Trophoblast cell (in vitro differentiated cells and primary cell): ENCODE results near the gene HOXA4.

Experiments used
- DNase-seq, 2 donors: peaks; one replicate each; pipeline ENCODE4 v3.0.0-alpha.2; 2016
- H2AFZ ChIP-seq: 2 replicates; pipeline ENCODE4 v1.6.1; 2013; ENCODE audit warnings: low read length, moderate library complexity, mild to moderate bottlenecking; ENCODE audit not compliant: insufficient read depth, poor library complexity
- H2AK5ac ChIP-seq: 2 replicates; pipeline ENCODE4 v1.6.1; 2013; ENCODE audit warnings: mild to moderate bottlenecking, low read length
- H2BK120ac ChIP-seq: 2 replicates; pipeline ENCODE4 v1.6.1; 2013; ENCODE audit warnings: low read length, mild to moderate bottlenecking, moderate library complexity; ENCODE audit not compliant: insufficient read depth, poor library complexity
- H2BK12ac ChIP-seq: 2 replicates; pipeline ENCODE4 v1.6.1; 2013; ENCODE audit warnings: mild to moderate bottlenecking, low read length, moderate library complexity
- H2BK5ac ChIP-seq: 2 replicates; pipeline ENCODE4 v1.6.1; 2013; ENCODE audit warnings: low read length, low read depth, moderate library complexity, mild to moderate bottlenecking; ENCODE audit not compliant: poor library complexity
- H3K14ac ChIP-seq: 2 replicates; pipeline ENCODE4 v1.6.1; 2013; ENCODE audit warnings: mild to moderate bottlenecking, low read length
- H3K18ac ChIP-seq: 2 replicates; pipeline ENCODE4 v1.6.1; 2013; ENCODE audit warnings: mild to moderate bottlenecking, low read length
- H3K23ac ChIP-seq: 2 replicates; pipeline ENCODE4 v1.6.1; 2013; ENCODE audit warnings: low read length
- H3K27ac ChIP-seq: 2 replicates; pipeline ENCODE4 v1.5.1; 2013; ENCODE audit warnings: low read depth, mild to moderate bottlenecking, inconsistent platforms, low read length, moderate library complexity
- H3K27me3 ChIP-seq: 2 replicates; pipeline ENCODE4 v1.6.1; 2013; ENCODE audit warnings: inconsistent platforms, mild to moderate bottlenecking, low read length, moderate library complexity; ENCODE audit not compliant: insufficient read depth
- H3K36me3 ChIP-seq, 2 experiments: 1 replicate in 1 of 2; 2 replicates in 1 of 2; pipeline ENCODE4 v1.6.1; 2013; ENCODE audit warnings: low read length in 2 of 2, mild to moderate bottlenecking in 2 of 2, moderate library complexity in 1 of 2; ENCODE audit not compliant: insufficient read depth in 2 of 2, control insufficient read depth in 1 of 2
- H3K4ac ChIP-seq: 2 replicates; pipeline ENCODE4 v1.6.1; 2013; ENCODE audit warnings: low read depth, mild to moderate bottlenecking, low read length, moderate library complexity
- H3K4me1 ChIP-seq, 2 experiments: 1 replicate in 1 of 2; 2 replicates in 1 of 2; pipeline ENCODE4 v1.6.1; 2013; ENCODE audit warnings: low read length in 2 of 2, mild to moderate bottlenecking in 2 of 2, moderate library complexity in 1 of 2; ENCODE audit not compliant: insufficient read depth in 2 of 2, control insufficient read depth in 1 of 2
- H3K4me2 ChIP-seq: 2 replicates; pipeline ENCODE4 v1.6.1; 2013; ENCODE audit warnings: inconsistent platforms, mild to moderate bottlenecking, low read length, moderate library complexity
- H3K4me3 ChIP-seq: 2 replicates; pipeline ENCODE4 v1.5.1; 2013; ENCODE audit warnings: mild to moderate bottlenecking, low read depth, low read length, inconsistent platforms
- H3K79me1 ChIP-seq: one replicate; pipeline ENCODE4 v1.6.1; 2013; ENCODE audit warnings: low read length
- H3K79me2 ChIP-seq: 2 replicates; pipeline ENCODE4 v1.6.1; 2013; ENCODE audit warnings: low read length, mild to moderate bottlenecking; ENCODE audit not compliant: control insufficient read depth, insufficient read depth, poor library complexity
- H3K9ac ChIP-seq: 2 replicates; pipeline ENCODE4 v1.6.1; 2013; ENCODE audit warnings: mild to moderate bottlenecking, low read length
- H3K9me3 ChIP-seq: 2 replicates; pipeline ENCODE4 v1.6.1; 2013; ENCODE audit warnings: low read depth, mild to moderate bottlenecking, control low read depth, inconsistent platforms, low read length; ENCODE audit not compliant: insufficient read depth
- H4K12ac ChIP-seq: 2 replicates; pipeline ENCODE4 v1.6.1; 2013; ENCODE audit warnings: low read depth, mild to moderate bottlenecking, low read length, moderate library complexity
- H4K8ac ChIP-seq: 2 replicates; pipeline ENCODE4 v1.6.1; 2013; ENCODE audit warnings: low read depth, mild to moderate bottlenecking, low read length, moderate library complexity
- H4K91ac ChIP-seq: one replicate; pipeline ENCODE4 v1.6.1; 2013; ENCODE audit warnings: low read depth, mild to moderate bottlenecking, low read length, moderate library complexity
- WGBS: extraction: QIAGEN DNeasy Blood & Tissue Kit; methylation state at CpG from one replicate; pipeline ENCODE4 v1.1.7; 2013; ENCODE audit warnings: missing lambda C conversion rate; ENCODE audit not compliant: insufficient read length, insufficient coverage; ENCODE audit errors: extremely low coverage; 5-methylcytosine and 5-hydroxymethylcytosine counted together

The HOXA4 gene

DNA sequence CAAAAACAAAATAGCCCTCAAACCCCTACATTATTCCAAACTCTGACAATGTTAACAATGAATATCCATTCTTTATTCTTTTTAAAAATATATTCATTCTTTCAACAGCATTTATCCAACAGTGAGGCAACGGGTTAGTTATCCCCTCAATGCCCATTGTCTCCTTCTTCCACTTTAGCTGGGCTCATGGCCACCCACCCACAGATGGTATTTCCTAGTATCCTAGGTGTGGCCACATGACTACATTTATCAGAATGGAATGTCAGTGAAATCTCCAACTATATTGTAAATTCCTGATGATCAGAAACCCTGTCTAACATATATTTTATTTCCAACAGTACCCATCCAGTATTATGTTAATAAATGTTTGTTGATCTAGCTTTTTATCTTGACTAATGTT lies 48.4 kb downstream of the HOXA4 start:
- Histone ChIP-seq H4K12ac (no peak overlapping the region), H3K79me1 (no peaks in the 10 kb centered on the region), H2AK5ac (no peak overlapping the region), H3K23ac (no peak overlapping the region), H2BK5ac (no peak overlapping the region), H3K4me2 (no peak overlapping the region), H3K4ac (no peak overlapping the region), H3K18ac (no peak overlapping the region), H3K9ac (no peak overlapping the region), H2BK120ac (no peak overlapping the region), H3K9me3 (no peaks in the 10 kb centered on the region), H3K4me1 (peaks cover 2 to 6% of the 10 kb centered on the region in 2 experiments), H2BK12ac (no peak overlapping the region), H3K36me3 (no peaks in the 10 kb centered on the region), H3K27ac (no peak overlapping the region), H4K91ac (no peak overlapping the region), H4K8ac (no peak overlapping the region), H2AFZ (no peak overlapping the region), H3K4me3 (no peak overlapping the region), H3K27me3 (no peaks in the 10 kb centered on the region), H3K14ac (no peak overlapping the region), H3K79me2 (no peaks in the 10 kb centered on the region)
- no CpG with 5 or more reads among the region's 1 CpG for WGBS
- DNase-seq = no peak

DNA sequence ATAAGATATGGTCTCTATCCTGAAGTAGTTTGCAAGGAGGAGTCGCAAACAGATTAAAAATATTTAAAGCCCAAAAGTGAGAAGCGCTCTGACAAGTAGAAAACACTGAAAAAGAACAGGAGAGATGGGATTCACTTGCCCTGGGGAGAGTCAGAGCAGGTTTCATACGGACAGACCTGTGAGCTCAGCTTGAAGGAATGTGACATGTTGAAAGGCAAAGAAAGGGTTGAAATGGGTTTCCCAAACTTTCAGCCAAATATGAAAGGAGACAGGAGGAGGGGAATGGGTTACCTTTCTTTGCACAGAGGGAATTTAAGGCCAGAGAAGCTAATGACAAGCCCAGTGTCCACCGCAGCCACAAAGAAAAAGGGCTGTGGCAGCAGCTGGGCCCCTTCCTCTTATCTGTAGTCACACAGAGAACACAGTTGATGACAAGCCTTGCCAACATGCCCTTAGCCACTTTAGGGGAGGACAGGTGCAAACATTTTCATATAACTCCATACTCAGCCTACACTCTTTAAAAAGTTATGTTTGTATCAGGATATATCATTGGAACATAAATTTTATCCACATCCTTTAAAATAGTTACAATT lies 49.6 kb downstream of the HOXA4 start:
- no peak overlapping the region for H4K12ac ChIP-seq
- WGBS = no CpG with 5 or more reads among the region's 4 CpGs
- H3K9me3 ChIP-seq = no peaks in the 10 kb centered on the region
- no peak overlapping the region for H3K9ac ChIP-seq
- H2BK5ac ChIP-seq = no peak overlapping the region
- H3K14ac ChIP-seq = no peak overlapping the region
- H3K23ac ChIP-seq = no peak overlapping the region
- no peak overlapping the region for H3K27ac ChIP-seq
- no peaks in the 10 kb centered on the region for H3K79me1 ChIP-seq
- no peak overlapping the region for H2AK5ac ChIP-seq
- H3K27me3 ChIP-seq = no peaks in the 10 kb centered on the region
- no peak overlapping the region for H3K4me3 ChIP-seq
- no peaks in the 10 kb centered on the region for H3K36me3 ChIP-seq
- H2BK120ac ChIP-seq = no peak overlapping the region
- no peak overlapping the region for H2AFZ ChIP-seq
- no peak overlapping the region for H3K4ac ChIP-seq
- peak overlapping the region; percentile 36 for H3K4me2 ChIP-seq
- H2BK12ac ChIP-seq = no peak overlapping the region
- H3K4me1 ChIP-seq = peaks cover 2 to 6% of the 10 kb centered on the region in 2 experiments
- H3K18ac ChIP-seq = no peak overlapping the region
- no peak overlapping the region for H4K91ac ChIP-seq
- DNase-seq = peak in 1 of 2 donors; percentile 37
- H3K79me2 ChIP-seq = no peaks in the 10 kb centered on the region
- H4K8ac ChIP-seq = no peak overlapping the region

DNA sequence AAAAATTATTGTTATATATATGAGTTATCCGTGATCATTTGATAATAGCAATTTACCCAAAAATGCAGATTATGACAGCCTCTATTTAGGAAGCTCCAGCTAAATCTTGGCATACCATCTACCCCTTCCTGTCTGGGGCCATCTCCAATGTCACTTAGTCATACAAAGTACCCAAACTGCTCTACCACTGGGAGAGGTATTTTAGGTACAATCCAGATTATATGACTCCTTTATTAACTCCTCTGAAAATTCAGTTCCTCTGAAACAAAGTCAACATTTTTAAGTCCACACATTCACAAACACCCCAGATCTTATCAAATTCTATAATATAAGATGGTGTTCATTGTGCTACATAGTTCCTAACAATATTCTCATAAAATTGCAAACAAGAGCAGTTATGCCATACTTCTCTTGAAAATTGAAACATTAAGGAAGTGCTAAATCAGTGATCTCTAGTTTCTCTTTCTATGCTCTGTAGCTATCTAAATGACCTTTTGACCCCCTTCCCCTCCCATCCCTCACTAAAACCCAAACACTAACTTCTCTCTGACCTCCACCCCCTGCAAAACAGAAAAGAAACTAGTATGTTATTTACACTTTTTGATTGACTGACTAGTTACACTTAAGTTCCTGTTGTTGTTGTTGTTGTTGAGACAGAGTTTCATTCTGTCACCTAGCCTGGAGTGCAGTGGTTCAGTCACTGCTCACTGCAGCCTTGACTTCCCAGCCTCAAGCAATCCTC lies 51.2 kb downstream of the HOXA4 start:
- H3K79me1 ChIP-seq = no peaks in the 10 kb centered on the region

DNA sequence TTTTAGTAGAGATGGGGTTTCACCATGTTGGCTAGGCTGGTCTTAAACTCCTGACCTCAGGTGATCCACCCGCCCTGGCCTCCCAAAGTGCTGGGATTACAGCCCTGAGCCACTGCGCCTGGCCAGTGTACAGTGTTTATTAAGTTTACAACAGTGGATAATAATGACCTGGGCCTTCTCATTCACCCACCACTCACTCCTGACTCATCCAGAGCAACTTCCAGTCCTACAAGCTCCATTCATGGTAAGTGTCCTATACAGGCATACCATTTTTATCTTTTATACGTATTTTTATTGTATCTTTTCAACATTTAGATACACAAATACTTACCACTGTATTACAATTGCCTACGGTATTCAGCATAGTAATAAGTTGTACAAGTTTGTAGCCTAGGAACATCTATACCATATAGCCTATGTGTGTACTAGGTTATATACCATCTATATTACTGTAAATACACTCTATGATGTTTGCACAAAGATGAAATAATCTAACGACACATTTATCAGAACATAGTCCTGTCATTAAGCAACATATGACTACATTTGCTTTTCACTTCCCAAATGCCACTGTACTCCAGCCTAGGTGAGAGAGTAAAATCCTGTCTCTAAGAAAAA lies 51.8 kb downstream of the HOXA4 start:
- H2BK120ac ChIP-seq = no peak overlapping the region
- no CpG with 5 or more reads among the region's 5 CpGs for WGBS
- no peak overlapping the region for H4K91ac ChIP-seq
- H3K4ac ChIP-seq = no peak overlapping the region
- H2AFZ ChIP-seq = no peak overlapping the region
- no peaks in the 10 kb centered on the region for H3K79me1 ChIP-seq
- H3K79me2 ChIP-seq = no peaks in the 10 kb centered on the region
- no peak overlapping the region for H3K14ac ChIP-seq
- H3K27ac ChIP-seq = no peak overlapping the region
- H3K18ac ChIP-seq = no peak overlapping the region
- no peak overlapping the region for H2BK12ac ChIP-seq
- no peak overlapping the region for H3K23ac ChIP-seq
- no peak overlapping the region for H2BK5ac ChIP-seq
- no peak overlapping the region for H4K8ac ChIP-seq
- no peaks in the 10 kb centered on the region for H3K27me3 ChIP-seq
- H3K36me3 ChIP-seq = no peaks in the 10 kb centered on the region
- H3K9me3 ChIP-seq = no peaks in the 10 kb centered on the region
- DNase-seq = no peak
- H2AK5ac ChIP-seq = no peak overlapping the region
- H3K4me3 ChIP-seq = no peak overlapping the region
- peaks cover 2 to 6% of the 10 kb centered on the region in 2 experiments for H3K4me1 ChIP-seq
- H4K12ac ChIP-seq = no peak overlapping the region
- no peak overlapping the region for H3K4me2 ChIP-seq
- H3K9ac ChIP-seq = no peak overlapping the region

More for the DNA sequence above, 51.2 kb downstream of the HOXA4 start:
- H4K91ac ChIP-seq = no peak overlapping the region
- no peaks in the 10 kb centered on the region for H3K36me3 ChIP-seq
- no peaks in the 10 kb centered on the region for H3K79me2 ChIP-seq
- H2BK120ac ChIP-seq = no peak overlapping the region
- no peak overlapping the region for H2AK5ac ChIP-seq
- H3K27me3 ChIP-seq = no peaks in the 10 kb centered on the region
- H3K18ac ChIP-seq = no peak overlapping the region
- H3K14ac ChIP-seq = no peak overlapping the region
- H3K9ac ChIP-seq = no peak overlapping the region
- no peak overlapping the region for H3K23ac ChIP-seq
- H3K27ac ChIP-seq = no peak overlapping the region
- peaks cover 2 to 6% of the 10 kb centered on the region in 2 experiments for H3K4me1 ChIP-seq
- no peak overlapping the region for H2AFZ ChIP-seq
- no peak overlapping the region for H3K4me2 ChIP-seq
- no peak overlapping the region for H3K4me3 ChIP-seq
- no peak overlapping the region for H3K4ac ChIP-seq
- WGBS = no CpG with 5 or more reads among the region's 1 CpG
- H4K12ac ChIP-seq = no peak overlapping the region
- H3K9me3 ChIP-seq = no peaks in the 10 kb centered on the region
- no peak overlapping the region for H2BK5ac ChIP-seq
- DNase-seq = no peak
- H4K8ac ChIP-seq = no peak overlapping the region
- H2BK12ac ChIP-seq = no peak overlapping the region
